ENCODE measurements around the gene SSUH2. TPM values are rescaled to one million over a fixed set of nuclear protein-coding genes. Genes with fewer than 3 reads are reported as not detected.
A peak's percentile ranks its signal among the peaks of the same experiment; 100 is the strongest.

SSUH2 gene
- total and polyA plus RNA-seq, 9 of the 15 experiments (the other 6 are each of a cell fraction or from before 2014, with no cell fraction given), result 0.04 to 0.17 (median 0.04) TPM; not detected in 6

DNA sequence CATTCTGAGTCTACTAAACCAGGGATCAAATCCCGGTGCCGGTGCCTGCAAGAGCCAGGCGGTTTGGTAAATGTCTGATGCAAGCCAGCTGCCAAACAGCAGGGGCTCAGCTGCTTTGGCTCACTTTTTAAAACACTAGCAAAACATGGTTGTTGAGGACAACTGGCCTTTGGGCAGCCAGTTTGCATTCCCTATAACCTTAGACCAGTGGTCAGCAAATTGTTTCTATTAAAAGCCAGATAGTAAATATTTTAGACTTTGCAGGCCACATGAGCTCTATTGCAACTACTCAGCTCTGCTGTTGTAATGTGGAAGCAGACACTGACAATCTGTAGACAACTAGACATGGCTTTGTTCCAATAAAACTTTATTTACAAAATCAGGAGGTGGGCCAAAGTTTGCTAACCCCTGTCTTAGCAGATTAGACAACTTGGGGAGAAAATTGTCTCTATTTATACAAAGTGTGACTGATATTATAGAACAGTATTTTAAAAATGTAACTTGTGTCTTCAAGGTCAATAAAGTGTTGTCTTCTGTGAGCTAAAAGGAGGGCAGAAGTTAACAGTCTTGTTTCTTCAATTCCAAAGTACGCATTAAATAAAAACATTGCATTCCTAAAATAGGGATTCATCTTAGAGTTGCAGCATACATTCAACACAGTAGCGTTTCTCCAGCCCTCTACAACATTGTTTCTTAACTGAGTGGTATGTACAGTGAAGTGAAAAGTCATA is 67.6 kb downstream of the SSUH2 start:
- TF ChIP-seq, protein P1, sequence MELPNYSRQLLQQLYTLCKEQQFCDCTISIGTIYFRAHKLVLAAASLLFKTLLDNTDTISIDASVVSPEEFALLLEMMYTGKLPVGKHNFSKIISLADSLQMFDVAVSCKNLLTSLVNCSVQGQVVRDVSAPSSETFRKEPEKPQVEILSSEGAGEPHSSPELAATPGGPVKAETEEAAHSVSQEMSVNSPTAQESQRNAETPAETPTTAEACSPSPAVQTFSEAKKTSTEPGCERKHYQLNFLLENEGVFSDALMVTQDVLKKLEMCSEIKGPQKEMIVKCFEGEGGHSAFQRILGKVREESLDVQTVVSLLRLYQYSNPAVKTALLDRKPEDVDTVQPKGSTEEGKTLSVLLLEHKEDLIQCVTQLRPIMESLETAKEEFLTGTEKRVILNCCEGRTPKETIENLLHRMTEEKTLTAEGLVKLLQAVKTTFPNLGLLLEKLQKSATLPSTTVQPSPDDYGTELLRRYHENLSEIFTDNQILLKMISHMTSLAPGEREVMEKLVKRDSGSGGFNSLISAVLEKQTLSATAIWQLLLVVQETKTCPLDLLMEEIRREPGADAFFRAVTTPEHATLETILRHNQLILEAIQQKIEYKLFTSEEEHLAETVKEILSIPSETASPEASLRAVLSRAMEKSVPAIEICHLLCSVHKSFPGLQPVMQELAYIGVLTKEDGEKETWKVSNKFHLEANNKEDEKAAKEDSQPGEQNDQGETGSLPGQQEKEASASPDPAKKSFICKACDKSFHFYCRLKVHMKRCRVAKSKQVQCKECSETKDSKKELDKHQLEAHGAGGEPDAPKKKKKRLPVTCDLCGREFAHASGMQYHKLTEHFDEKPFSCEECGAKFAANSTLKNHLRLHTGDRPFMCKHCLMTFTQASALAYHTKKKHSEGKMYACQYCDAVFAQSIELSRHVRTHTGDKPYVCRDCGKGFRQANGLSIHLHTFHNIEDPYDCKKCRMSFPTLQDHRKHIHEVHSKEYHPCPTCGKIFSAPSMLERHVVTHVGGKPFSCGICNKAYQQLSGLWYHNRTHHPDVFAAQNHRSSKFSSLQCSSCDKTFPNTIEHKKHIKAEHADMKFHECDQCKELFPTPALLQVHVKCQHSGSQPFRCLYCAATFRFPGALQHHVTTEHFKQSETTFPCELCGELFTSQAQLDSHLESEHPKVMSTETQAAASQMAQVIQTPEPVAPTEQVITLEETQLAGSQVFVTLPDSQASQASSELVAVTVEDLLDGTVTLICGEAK (IDR thresholded peaks at IDR 0.05), result peak; percentile 84
- TF ChIP-seq, protein P1 (CRISPR knock-in tag; IDR thresholded peaks at IDR 0.05), result no peak
- no peak for TF ChIP-seq ZNF282 (CRISPR knock-in tag; IDR thresholded peaks at IDR 0.05)
- FAIRE-seq (no peak), DNase-seq (ENCODE audit: extremely low read depth in 1 of 4, low spot score in 3 of 4) (no peak), ATAC-seq (no peak)
- ChIA-PET CTCF (ENCODE audit: low intra/inter-chr PET ratio) (no interaction called here), POLR2A (interaction anchor here (0.7 kb wide), 1 partner anchor 37 kb away, joined by 3 read pairs; no protein-coding TSS in a partner anchor)
- intact Hi-C loops (cut with micrococcal nuclease), result no loop called here
- Histone ChIP-seq H3K27ac (ENCODE audit: extremely low read depth, low read depth, low read length) (no peak overlapping the region), H2AFZ (ENCODE audit: low read depth, low read length) (no peak overlapping the region), H3K9me1 (ENCODE audit: control insufficient read depth, insufficient read depth, low read length) (no peaks in the 10 kb centered on the region), H3K36me3 (ENCODE audit: control insufficient read depth, insufficient read depth, low read length) (no peaks in the 10 kb centered on the region), H3K9ac (ENCODE audit: insufficient read depth in 1 of 2, low read depth in 2 of 2, low read length in 2 of 2) (no peak overlapping the region), H3K79me2 (ENCODE audit: control insufficient read depth, insufficient read depth, low read length) (no peaks in the 10 kb centered on the region), H3K9me3 (replicated peaks; ENCODE audit: control insufficient read depth, insufficient read depth, low read depth, low read length) (no peaks in the 10 kb centered on the region), H4K20me1 (replicated peaks; ENCODE audit: control insufficient read depth, insufficient read depth, low read length) (no peaks in the 10 kb centered on the region), H3K4me3 (no peak overlapping the region), H3K4me2 (ENCODE audit: insufficient read depth, low read length) (no peak overlapping the region), H3K4me1 (replicated peaks in 1 of 2; ENCODE audit: control insufficient read depth in 2 of 2, insufficient read depth in 2 of 2, low read length in 2 of 2) (no peaks in the 10 kb centered on the region), H3K27me3 (ENCODE audit: control insufficient read depth in 2 of 2, insufficient read depth in 2 of 2, low read length in 2 of 2) (0 out of 5 replicates have a peak, but pooled peaks cover 0 to 6% of the 10 kb centered on the region in 2 experiments)
- BruUV-seq (replicated peaks), result no TSS peak
- in situ Hi-C loops (cut with MboI), result no loop called here
- WGBS (ENCODE audit: insufficient coverage, low coverage, missing lambda C conversion rate), result 0% methylated on average over 5 of the region's 5 CpGs

Measured in K562 (cell line).